ENCODE data around the gene EGFLAM.

EGFLAM gene

DNA sequence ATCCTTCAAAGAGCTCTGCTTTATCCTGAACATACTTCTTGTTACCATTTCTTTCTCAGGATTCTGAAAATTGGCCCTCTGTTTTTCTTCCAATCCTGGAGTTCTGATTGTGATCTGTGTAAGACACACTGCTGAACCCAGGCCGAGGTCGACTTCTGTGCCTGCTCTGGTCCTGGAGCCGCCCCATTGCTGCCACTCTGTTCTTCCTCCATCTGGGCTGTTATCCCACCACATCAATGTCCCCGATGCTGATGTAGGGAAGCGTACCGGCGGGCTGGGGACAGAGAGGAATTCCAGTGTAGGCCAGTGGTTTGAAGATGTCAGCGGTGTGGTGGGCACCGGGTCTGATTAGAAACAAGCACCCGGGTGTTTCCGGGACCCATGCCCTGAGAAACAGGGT lies 195.6 kb downstream of the EGFLAM start:
- no peak for DNase-seq

DNA sequence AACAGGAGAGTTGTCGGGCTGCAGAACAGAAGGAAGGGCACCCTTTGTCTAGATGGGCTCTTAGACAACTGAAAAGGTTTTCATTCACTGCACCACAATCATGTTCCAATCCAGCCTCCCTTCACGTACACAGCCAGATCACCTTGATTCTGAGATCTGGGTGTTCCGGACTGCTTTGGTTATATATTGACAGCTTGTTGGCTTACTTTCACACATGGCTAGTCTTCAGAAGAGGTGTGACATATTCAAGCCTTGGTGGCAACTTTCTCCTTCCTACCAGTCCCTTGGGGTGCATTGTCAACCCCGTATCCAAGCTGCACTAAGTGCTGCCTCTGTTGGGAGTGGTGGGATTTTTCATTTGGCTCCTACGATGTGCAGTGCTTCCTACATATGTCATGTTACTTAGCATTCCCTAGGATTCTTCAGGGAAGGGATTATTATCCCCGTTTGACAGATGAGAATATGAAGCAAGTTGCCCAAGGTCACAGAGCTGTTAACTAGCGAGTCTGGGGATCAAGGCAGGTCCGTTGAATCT lies 197.5 kb downstream of the EGFLAM start:
- DNase-seq, result no peak

GRCh38 chr5:38456657-38457399 lies 198.5 kb downstream of the EGFLAM start:
- DNase-seq, result no peak

DNA sequence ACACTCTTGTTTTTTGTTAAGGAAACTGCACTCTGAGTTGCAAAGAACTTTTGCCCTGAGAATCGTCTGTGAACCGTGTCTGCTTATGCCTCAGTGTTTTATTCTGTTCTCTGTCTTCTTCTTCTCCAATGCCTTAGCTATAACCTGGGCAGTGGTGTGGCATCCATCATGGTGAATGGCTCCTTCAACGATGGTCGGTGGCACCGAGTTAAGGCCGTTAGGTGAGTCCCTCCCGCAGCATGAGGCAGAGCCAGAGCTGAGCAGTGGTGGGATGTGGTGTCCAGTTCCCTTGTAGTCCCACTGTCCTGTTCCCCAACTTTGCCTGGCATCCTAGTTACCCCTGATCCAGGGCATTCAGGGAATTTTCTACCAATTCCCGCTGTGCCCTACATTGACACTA lies 199.8 kb downstream of the EGFLAM start:
- DNase-seq, result no peak

GRCh38 chr5:38462976-38463633 lies 204.7 kb downstream of the EGFLAM start:
- DNase-seq, result peak; percentile 9

DNA sequence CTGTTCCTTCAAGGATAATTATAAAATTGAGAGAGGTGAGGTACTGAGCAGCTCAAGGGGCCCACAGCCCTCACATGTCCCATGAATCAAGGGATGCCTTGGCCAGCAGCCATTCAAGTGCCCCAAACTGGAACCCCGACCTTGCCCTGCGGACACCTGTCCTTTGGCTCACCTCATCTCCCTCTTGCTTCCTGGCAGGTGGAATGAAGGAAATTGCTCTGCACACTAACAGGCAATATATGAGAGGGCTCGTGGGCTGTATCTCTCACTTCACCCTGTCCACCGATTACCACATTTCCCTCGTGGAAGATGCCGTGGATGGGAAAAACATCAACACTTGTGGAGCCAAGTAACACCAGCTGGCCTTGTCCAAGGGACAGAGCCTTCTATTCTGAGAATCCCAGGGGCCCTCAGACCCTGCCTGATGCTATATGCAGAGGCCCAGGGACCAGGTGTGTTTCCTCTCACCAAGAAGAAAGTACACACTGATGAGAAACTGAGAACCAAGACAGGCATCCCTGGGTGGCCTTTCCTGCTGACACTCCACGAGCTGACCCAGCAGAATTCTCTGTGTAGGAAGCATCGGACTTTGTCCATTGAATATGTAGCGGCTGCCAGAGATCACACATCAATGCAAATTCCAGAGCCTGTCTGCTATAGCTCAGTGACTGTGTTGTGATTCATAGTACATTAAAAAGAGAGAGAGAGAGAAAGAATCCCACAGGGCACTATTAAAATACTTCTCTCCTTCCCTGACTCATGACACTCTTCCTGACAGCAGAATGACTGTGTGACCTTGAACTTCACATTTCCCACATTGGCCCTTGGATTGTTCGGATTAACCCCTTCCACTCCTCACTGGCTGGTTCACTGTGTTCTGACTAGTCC lies 205.5 kb downstream of the EGFLAM start:
- peak; percentile 98 for DNase-seq

- DNase-seq, result no peak
Measured at GRCh38 chr5:38465061-38465460, 206.7 kb downstream of the EGFLAM start.

- DNase-seq, result no peak
Measured at GRCh38 chr5:38465702-38466423, 207.5 kb downstream of the EGFLAM start.

GRCh38 chr5:38466424-38467189 lies 208.2 kb downstream of the EGFLAM start:
- no peak for DNase-seq

GRCh38 chr5:38467353-38468040 lies 209.1 kb downstream of the EGFLAM start:
- peak; percentile 31 for DNase-seq

- peak; percentile 79 for DNase-seq
Measured at GRCh38 chr5:38468202-38468673, 209.9 kb downstream of the EGFLAM start.

- no peak for DNase-seq
Measured at GRCh38 chr5:38468978-38469706, 210.8 kb downstream of the EGFLAM start.

- DNase-seq, result no peak
Measured at GRCh38 chr5:38469707-38470267, 211.4 kb downstream of the EGFLAM start.

DNA sequence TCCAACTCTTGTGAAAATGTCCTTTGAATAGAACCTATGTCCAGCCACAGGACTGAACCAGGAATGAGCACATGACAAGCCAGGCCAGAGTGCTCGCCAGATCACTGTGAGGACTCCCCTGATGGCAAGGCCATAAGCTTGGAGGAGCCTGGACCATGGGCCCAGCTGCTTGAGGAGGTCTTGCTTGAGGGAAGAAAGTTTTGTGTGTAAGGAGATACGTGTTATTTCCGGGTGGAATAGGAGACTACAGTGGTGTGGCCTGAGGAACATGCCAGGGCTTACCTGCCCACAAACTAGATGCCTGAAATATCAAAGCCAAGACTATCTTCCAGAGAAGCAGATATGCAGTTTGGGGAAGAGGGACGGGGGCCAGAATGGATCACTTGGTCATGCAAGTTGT lies 213.3 kb downstream of the EGFLAM start:
- no peak for DNase-seq

DNA sequence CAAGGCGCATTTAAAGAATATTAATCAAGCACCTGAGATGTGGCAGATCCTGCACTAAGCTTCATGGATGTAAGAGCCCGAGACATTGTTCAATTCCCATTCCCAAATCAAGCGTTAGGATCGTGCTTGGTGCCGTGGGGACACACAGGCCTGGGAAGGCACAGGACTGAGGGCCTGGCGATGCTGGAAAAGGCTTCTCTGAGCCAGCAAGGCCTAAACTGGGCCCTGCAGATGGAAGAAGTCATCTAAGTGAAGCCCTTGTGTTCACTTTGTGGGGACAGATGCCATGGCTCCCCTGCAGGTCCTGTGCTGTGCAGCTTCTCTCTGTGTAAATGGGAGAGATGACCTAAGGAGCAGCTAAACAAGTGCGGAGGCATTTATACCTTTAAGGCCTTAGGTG lies 214.2 kb downstream of the EGFLAM start:
- no peak for DNase-seq

DNA sequence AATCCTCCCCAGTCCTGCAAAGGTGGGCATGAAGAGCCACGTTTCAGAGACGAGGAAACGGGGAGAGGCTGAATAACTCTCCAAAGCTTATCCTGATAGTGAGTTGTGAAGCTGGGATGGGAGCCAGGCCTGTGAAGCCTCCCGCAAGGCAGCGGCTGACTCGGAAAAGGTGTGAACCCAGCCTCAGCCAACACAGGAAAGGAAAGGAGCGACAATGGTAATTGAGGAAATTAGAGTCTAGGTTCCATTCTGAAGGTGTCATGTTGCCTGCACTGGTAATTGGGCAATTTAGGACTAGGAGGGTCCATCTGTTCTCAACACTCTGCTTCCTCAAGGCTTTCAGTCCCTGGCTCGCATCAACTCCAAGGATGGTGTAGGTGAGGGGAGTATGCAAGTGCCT lies 214.6 kb downstream of the EGFLAM start:
- DNase-seq, result no peak

GRCh38 chr5:38478166-38478565 lies 219.8 kb downstream of the EGFLAM start:
- no peak for DNase-seq

GRCh38 chr5:38478878-38479277 lies 220.5 kb downstream of the EGFLAM start:
- DNase-seq, result no peak

DNA sequence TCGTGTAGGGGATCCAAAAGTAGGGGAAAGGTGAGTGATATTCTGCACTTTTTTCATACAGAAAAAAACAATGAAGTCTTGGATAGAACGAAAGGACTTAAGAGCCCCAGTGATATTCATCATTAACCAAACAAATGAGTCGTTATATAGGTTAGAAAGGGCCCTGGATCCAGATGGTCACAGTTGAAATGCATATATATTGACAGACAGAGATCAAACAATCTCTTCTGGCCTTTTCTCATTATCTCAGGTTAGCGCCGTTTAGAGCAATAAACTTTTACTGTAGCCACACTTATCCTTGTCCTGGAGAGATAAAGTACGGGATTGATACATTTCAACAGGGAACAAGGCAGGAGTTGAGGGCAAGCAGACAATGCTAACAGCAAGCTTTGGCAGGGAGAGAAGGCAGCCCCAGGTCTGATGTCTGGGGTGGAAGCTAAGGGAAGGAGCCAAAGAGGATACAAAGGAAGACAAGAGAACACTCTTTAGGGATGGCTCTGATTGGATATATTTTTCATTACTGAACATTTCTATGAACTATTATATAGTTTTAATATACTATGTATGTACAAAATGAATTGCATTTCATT lies 221.1 kb downstream of the EGFLAM start:
- DNase-seq, result no peak

Measured in kidney glomerular epithelial cell (primary cell).